Breast epithelium (tissue), 4 donors: ENCODE measurements around the gene PRKCI. TPM values are rescaled to one million over a fixed set of nuclear protein-coding genes. Genes with fewer than 3 reads are reported as not detected.

Experiments used
- DNase-seq, 2 donors: peaks; one replicate each; pipeline ENCODE4 v3.0.0-alpha.2; 2019; ENCODE audit warnings: low spot score in 2 of 2
- H3K27ac ChIP-seq, 2 donors: fragments of 200-600 bp; sonication (generic) in 1 of 2; one replicate each; pipeline ENCODE4 v1.5.1; 2016 to 2019; ENCODE audit warnings: mild to moderate bottlenecking in 1 of 2
- H3K27me3 ChIP-seq, 2 donors: fragments of 200-600 bp; sonication (generic) in 1 of 2; one replicate each; pipeline versions ENCODE4 v1.5.1 to v1.6.0; 2017 to 2019; ENCODE audit warnings: control low read depth in 1 of 2, mild to moderate bottlenecking in 1 of 2
- H3K36me3 ChIP-seq: fragments of 200-600 bp; one replicate; pipeline ENCODE4 v1.5.1; 2019
- H3K4me1 ChIP-seq, 2 donors: fragments of 200-600 bp; sonication (generic); one replicate each; pipeline ENCODE4 v1.5.1; 2016 to 2019; ENCODE audit warnings: control low read depth in 1 of 2
- H3K4me3 ChIP-seq, 3 donors: fragments of 200-600 bp; sonication (generic); 1 replicate in 2 of 3; 2 replicates in 1 of 3; pipeline ENCODE4 v1.5.1; 2016 to 2019; ENCODE audit warnings: mild to moderate bottlenecking in 3 of 3, moderate library complexity in 2 of 3
- H3K9me3 ChIP-seq, 2 donors: fragments of 200-600 bp; sonication (generic) in 1 of 2; one replicate each; pipeline ENCODE4 v1.5.1; 2016 to 2019; ENCODE audit warnings: control low read depth in 1 of 2
- POLR2A ChIP-seq: fragments of 450-650 bp; IDR thresholded peaks from one replicate; pipeline ENCODE4 v1.6.1; 2016; ENCODE audit warnings: antibody characterized with exemption, mild to moderate bottlenecking, moderate library complexity
- POLR2AphosphoS5 ChIP-seq, 3 donors: sonication (generic); formaldehyde crosslinking; IDR thresholded peaks; one replicate each; pipeline ENCODE4 v1.6.1; 2017; ENCODE audit warnings: antibody characterized with exemption in 3 of 3
- intact Hi-C: fragments of 100-400 bp; cut with DNase I; formaldehyde crosslinking; loops from one replicate; pipeline ENCODE4 v1.15.1; 2023; ENCODE audit warnings: low total_unique reads
- total RNA-seq, 3 donors: library from RNA; depleted of rRNA; stranded (reverse); fragments of >200 nt; gene quantifications; one replicate each; pipeline ENCODE4 v1.1.0, GENCODE V29; 2016
- TF ChIP-seq, protein P1 (sequence below), 3 donors: fragments of 450-650 bp; IDR thresholded peaks; one replicate each; pipeline ENCODE4 v1.5.1; 2016 to 2017; ENCODE audit warnings: antibody characterized with exemption in 3 of 3, mild to moderate bottlenecking in 3 of 3, moderate library complexity in 3 of 3

The PRKCI gene
- total RNA-seq, 3 donors from 2014 or later: 19.4 to 68.3 (median 61.9) TPM

DNA sequence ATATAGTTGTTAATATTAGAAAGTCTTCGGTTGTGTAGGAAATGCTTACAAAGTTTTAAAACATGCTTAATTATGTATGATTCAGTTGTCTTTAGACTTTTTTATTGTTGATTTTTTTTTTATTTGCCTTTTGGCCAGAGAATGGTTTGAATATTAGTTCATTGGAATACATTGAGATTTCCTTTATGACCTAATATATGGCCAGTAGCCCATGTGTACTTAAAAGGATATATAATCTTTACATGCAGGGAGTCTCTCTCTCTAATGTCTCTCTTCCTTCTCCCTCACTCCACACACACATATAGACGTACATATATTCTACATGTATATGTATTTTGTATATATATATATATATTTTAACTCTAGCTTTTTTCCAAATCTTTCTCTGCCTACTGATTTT lies 68.0 kb downstream of the PRKCI start:
- no peak overlapping the region for H3K4me3 ChIP-seq
- no peak for TF ChIP-seq POLR2AphosphoS5 (IDR thresholded peaks at IDR 0.05)
- TF ChIP-seq, protein P1, sequence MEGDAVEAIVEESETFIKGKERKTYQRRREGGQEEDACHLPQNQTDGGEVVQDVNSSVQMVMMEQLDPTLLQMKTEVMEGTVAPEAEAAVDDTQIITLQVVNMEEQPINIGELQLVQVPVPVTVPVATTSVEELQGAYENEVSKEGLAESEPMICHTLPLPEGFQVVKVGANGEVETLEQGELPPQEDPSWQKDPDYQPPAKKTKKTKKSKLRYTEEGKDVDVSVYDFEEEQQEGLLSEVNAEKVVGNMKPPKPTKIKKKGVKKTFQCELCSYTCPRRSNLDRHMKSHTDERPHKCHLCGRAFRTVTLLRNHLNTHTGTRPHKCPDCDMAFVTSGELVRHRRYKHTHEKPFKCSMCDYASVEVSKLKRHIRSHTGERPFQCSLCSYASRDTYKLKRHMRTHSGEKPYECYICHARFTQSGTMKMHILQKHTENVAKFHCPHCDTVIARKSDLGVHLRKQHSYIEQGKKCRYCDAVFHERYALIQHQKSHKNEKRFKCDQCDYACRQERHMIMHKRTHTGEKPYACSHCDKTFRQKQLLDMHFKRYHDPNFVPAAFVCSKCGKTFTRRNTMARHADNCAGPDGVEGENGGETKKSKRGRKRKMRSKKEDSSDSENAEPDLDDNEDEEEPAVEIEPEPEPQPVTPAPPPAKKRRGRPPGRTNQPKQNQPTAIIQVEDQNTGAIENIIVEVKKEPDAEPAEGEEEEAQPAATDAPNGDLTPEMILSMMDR (IDR thresholded peaks at IDR 0.05): no peak
- TF ChIP-seq POLR2A: no peak
- H3K36me3 ChIP-seq: no peaks in the 10 kb centered on the region
- DNase-seq: no peak
- no peak overlapping the region for H3K27ac ChIP-seq
- intact Hi-C loops: no loop called here
- no peaks in the 10 kb centered on the region for H3K27me3 ChIP-seq
- H3K9me3 ChIP-seq: no peaks in the 10 kb centered on the region
- no peaks in the 10 kb centered on the region for H3K4me1 ChIP-seq

DNA sequence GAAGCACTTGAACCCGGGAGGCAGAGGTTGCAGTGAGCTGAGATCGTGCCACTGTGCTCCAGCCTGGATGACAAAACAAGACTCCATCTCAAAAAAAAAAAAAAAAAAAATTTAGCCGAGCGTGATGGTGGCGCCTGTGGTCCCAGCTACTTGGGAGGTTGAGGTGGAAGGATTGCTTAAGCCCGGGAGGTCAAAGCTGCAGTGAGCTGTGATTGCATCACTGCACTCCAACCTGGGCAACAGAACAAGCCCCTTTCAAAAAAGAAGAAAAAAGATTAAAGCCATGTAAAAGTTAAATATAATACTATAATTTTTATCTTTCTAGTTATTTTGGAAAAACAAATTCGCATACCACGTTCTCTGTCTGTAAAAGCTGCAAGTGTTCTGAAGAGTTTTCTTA lies 73.4 kb downstream of the PRKCI start:
- Histone ChIP-seq H3K9me3 (no peaks in the 10 kb centered on the region), H3K27me3 (no peaks in the 10 kb centered on the region), H3K4me3 (no peak overlapping the region), H3K36me3 (no peaks in the 10 kb centered on the region), H3K27ac (no peak overlapping the region), H3K4me1 (no peaks in the 10 kb centered on the region)
- TF ChIP-seq POLR2AphosphoS5 (IDR thresholded peaks at IDR 0.05) (no peak), POLR2A (no peak)
- TF ChIP-seq, protein P1 (IDR thresholded peaks at IDR 0.05): no peak
- DNase-seq: no peak
- intact Hi-C loops: no loop called here

DNA sequence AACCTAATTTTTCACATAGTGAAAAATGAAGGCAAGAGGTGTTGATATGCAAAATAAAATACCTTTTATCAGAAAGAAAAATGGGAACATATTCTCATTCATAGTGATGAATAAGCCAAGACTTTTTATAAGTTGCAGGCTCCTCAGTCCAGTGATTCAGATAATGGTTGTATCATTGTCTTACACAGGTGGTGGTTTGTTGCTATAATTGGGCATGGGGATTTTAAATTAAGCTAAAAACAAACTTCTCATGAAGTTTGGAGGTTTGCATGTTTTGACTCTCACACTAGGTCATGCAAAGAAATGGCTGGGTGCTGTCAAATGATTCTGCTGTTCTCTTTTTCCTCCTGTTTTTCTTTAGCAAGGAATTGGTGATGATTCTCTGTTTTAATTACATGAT lies 74.5 kb downstream of the PRKCI start:
- no peak for DNase-seq
- Histone ChIP-seq H3K36me3 (no peaks in the 10 kb centered on the region), H3K9me3 (no peaks in the 10 kb centered on the region), H3K4me3 (no peak overlapping the region), H3K4me1 (no peaks in the 10 kb centered on the region), H3K27me3 (no peaks in the 10 kb centered on the region), H3K27ac (no peak overlapping the region)
- TF ChIP-seq POLR2A (no peak), POLR2AphosphoS5 (IDR thresholded peaks at IDR 0.05) (no peak)
- TF ChIP-seq, protein P1 (IDR thresholded peaks at IDR 0.05): no peak
- intact Hi-C loops: no loop called here

DNA sequence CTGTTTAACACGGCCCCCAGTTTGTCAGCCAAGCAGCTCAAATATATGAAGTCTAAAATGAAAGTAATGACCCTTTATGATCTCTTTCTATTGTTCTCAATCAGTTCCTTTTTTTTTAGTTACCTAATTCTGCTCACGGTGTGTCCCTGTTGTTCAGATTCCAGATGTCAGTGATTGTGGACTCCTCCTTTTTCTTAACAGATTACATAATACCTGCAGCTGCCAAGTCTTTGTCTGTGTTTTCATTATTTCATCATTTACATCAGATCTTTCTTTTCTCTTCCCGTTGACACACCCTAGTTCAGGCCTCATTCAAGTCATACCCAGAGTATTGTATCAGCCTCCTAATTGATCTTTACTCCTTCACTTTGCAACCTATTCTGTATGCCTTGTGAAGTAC lies 79.2 kb downstream of the PRKCI start:
- Histone ChIP-seq H3K36me3 (no peaks in the 10 kb centered on the region), H3K4me3 (no peak overlapping the region), H3K9me3 (no peaks in the 10 kb centered on the region), H3K27ac (peak overlapping the region in 1 of 2 donors; percentile 49), H3K4me1 (no peaks in the 10 kb centered on the region), H3K27me3 (no peaks in the 10 kb centered on the region)
- no peak for TF ChIP-seq POLR2AphosphoS5 (IDR thresholded peaks at IDR 0.05)
- TF ChIP-seq, protein P1 (IDR thresholded peaks at IDR 0.05): no peak
- no peak for TF ChIP-seq POLR2A
- no peak for DNase-seq
- intact Hi-C loops: no loop called here

DNA sequence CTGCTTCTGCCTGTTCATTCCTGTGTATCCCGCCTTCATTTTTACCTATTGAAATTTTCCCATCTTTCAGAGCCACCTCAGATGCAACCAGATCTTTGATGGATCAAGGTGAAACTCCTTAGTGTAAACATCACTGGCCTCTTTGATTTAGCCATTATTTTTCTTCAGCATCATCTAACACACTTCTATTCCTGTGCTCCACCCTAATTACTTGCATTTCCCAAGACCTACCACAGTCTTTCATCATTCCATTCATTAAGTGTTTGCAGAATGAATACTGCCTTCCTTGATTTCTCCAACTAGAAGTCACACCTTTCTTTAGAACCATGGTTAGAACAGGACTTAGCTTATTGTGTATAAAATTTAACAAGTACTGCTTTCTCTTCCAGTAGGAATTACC lies 79.8 kb downstream of the PRKCI start:
- Histone ChIP-seq H3K27me3 (no peaks in the 10 kb centered on the region), H3K4me3 (no peak overlapping the region), H3K9me3 (no peaks in the 10 kb centered on the region), H3K4me1 (no peaks in the 10 kb centered on the region), H3K27ac (no peak overlapping the region), H3K36me3 (no peaks in the 10 kb centered on the region)
- DNase-seq: no peak
- TF ChIP-seq POLR2A (no peak), POLR2AphosphoS5 (IDR thresholded peaks at IDR 0.05) (no peak)
- TF ChIP-seq, protein P1 (IDR thresholded peaks at IDR 0.05): no peak
- intact Hi-C loops: loop anchor here (2.0 kb wide), 1 partner anchor 15 kb away; no protein-coding TSS in a partner anchor
